ENCODE data around the gene SLC39A5.
"Not testable (repeated sequence)": the region's sequence is repeated elsewhere in the genome, so short reads cannot be mapped to it uniquely, and the experiment has no call there.

The SLC39A5 gene

GRCh38 chr12:56274299-56274698 is 44.4 kb downstream of the SLC39A5 start:
- DNase-seq (ENCODE audit: low read depth), result no peak
- H3K4me3 ChIP-seq (ENCODE audit: low read length), result no peak overlapping the region
- TF ChIP-seq, protein P1, sequence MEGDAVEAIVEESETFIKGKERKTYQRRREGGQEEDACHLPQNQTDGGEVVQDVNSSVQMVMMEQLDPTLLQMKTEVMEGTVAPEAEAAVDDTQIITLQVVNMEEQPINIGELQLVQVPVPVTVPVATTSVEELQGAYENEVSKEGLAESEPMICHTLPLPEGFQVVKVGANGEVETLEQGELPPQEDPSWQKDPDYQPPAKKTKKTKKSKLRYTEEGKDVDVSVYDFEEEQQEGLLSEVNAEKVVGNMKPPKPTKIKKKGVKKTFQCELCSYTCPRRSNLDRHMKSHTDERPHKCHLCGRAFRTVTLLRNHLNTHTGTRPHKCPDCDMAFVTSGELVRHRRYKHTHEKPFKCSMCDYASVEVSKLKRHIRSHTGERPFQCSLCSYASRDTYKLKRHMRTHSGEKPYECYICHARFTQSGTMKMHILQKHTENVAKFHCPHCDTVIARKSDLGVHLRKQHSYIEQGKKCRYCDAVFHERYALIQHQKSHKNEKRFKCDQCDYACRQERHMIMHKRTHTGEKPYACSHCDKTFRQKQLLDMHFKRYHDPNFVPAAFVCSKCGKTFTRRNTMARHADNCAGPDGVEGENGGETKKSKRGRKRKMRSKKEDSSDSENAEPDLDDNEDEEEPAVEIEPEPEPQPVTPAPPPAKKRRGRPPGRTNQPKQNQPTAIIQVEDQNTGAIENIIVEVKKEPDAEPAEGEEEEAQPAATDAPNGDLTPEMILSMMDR (conservative IDR thresholded peaks at IDR 0.05; ENCODE audit: low read depth, low read length), result no peak

- no peak overlapping the region for H3K4me3 ChIP-seq (ENCODE audit: low read length)
- TF ChIP-seq, protein P1 (conservative IDR thresholded peaks at IDR 0.05; ENCODE audit: low read depth, low read length), result no peak
- no peak for DNase-seq (ENCODE audit: low read depth)
Measured at GRCh38 chr12:56278905-56279304, 49.1 kb downstream of the SLC39A5 start.

DNA sequence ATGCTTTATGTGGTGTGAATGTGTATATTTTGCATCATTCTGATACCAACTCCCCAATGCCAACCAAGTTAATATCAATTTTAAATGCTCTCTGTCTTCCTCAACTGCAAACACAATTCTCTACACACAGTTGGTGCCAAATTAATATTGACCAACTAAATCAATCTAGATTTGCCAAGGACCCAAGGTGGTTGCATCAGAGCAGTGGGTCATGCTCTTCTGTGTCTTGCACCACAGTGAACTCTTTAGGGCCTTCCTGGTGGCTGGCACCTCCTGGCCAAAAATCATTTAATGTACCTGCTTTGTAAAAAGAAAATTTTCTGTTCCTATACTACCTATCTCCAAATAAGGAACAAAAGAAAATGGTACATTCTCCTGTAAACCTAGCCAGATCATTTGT is 51.0 kb downstream of the SLC39A5 start:
- no peak overlapping the region for H3K4me3 ChIP-seq (ENCODE audit: low read length)
- DNase-seq (ENCODE audit: low read depth), result no peak
- TF ChIP-seq, protein P1 (conservative IDR thresholded peaks at IDR 0.05; ENCODE audit: low read depth, low read length), result no peak

- no peak for DNase-seq (ENCODE audit: low read depth)
- H3K4me3 ChIP-seq (ENCODE audit: low read length), result no peak overlapping the region
- TF ChIP-seq, protein P1 (conservative IDR thresholded peaks at IDR 0.05; ENCODE audit: low read depth, low read length), result no peak
Measured at GRCh38 chr12:56282030-56282429, 52.2 kb downstream of the SLC39A5 start.

GRCh38 chr12:56282579-56282978 is 52.7 kb downstream of the SLC39A5 start:
- TF ChIP-seq, protein P1 (conservative IDR thresholded peaks at IDR 0.05; ENCODE audit: low read depth, low read length), result no peak
- no peak for DNase-seq (ENCODE audit: low read depth)
- H3K4me3 ChIP-seq (ENCODE audit: low read length), result no peak overlapping the region

GRCh38 chr12:56284263-56284662 is 54.4 kb downstream of the SLC39A5 start:
- not testable (repeated sequence) for DNase-seq (ENCODE audit: low read depth); H3K4me3 ChIP-seq (ENCODE audit: low read length)

- TF ChIP-seq, protein P1 (conservative IDR thresholded peaks at IDR 0.05; ENCODE audit: low read depth, low read length), result no peak
- DNase-seq (ENCODE audit: low read depth), result no peak
- H3K4me3 ChIP-seq (ENCODE audit: low read length), result no peak overlapping the region
Measured at GRCh38 chr12:56286044-56286830, 56.4 kb downstream of the SLC39A5 start.
